Endothelial cell (in vitro differentiated cells): ENCODE results near the gene PIGK. TPM values are rescaled to one million over a fixed set of nuclear protein-coding genes. Genes with fewer than 3 reads are reported as not detected.
"Not testable (repeated sequence)": the region's sequence is repeated elsewhere in the genome, so short reads cannot be mapped to it uniquely, and the experiment has no call there.

ENCODE experiments used
- DNase-seq: peaks from one replicate; pipeline ENCODE4 v3.0.0; 2021; ENCODE audit warnings: low spot score
- H3K27ac Mint-ChIP-seq: one replicate; pipeline ENCODE4 v1.8.0; 2021; ENCODE audit warnings: mixed read lengths, inconsistent platforms; ENCODE audit not compliant: unreplicated experiment
- H3K27me3 Mint-ChIP-seq: one replicate; pipeline ENCODE4 v1.8.0; 2021; ENCODE audit warnings: mild to moderate bottlenecking, moderate library complexity, mixed read lengths, inconsistent platforms; ENCODE audit not compliant: unreplicated experiment
- H3K36me3 Mint-ChIP-seq: one replicate; pipeline ENCODE4 v1.8.0; 2021; ENCODE audit warnings: mild to moderate bottlenecking, low read depth, mixed read lengths, inconsistent platforms; ENCODE audit not compliant: unreplicated experiment
- H3K4me1 Mint-ChIP-seq: one replicate; pipeline ENCODE4 v1.8.0; 2021; ENCODE audit warnings: mild to moderate bottlenecking, mixed read lengths, inconsistent platforms; ENCODE audit not compliant: unreplicated experiment
- H3K4me3 Mint-ChIP-seq: one replicate; pipeline ENCODE4 v1.8.0; 2021; ENCODE audit warnings: mild to moderate bottlenecking, mixed read lengths, inconsistent platforms; ENCODE audit not compliant: unreplicated experiment
- H3K9me3 Mint-ChIP-seq: one replicate; pipeline ENCODE4 v1.8.0; 2021; ENCODE audit warnings: mixed read lengths, inconsistent platforms; ENCODE audit not compliant: unreplicated experiment
- CTCF ChIP-seq: fragments of 200-600 bp; sonication (generic); IDR thresholded peaks from one replicate; pipeline ENCODE4 v1.5.0; 2021; ENCODE audit warnings: antibody characterized with exemption; ENCODE audit not compliant: unreplicated experiment
- total RNA-seq: library from RNA; stranded (reverse); fragmentation: NEBNext Ultra II Directional; extraction: Animal tissue kit (Norgen Biotek cat#: 25700); gene quantifications from one replicate; pipeline ENCODE4 v1.2.1, GENCODE V29; 2021; ENCODE audit not compliant: unreplicated experiment

PIGK gene
- total RNA-seq, 1 donor from 2014 or later = 19.5 TPM

- Mint-ChIP-seq H3K4me1 (no peaks in the 10 kb centered on the region), H3K27me3 (no peaks in the 10 kb centered on the region), H3K36me3 (peaks cover 10% of the 10 kb centered on the region), H3K9me3 (no peaks in the 10 kb centered on the region), H3K27ac (no peak overlapping the region), H3K4me3 (no peak overlapping the region)
- DNase-seq = no peak
- no peak for TF ChIP-seq CTCF
These were observed 18.4 kb downstream of the PIGK start for GRCh38 chr1:77200806-77201205.

- H3K9me3 Mint-ChIP-seq = no peaks in the 10 kb centered on the region
- H3K36me3 Mint-ChIP-seq = peaks cover 5% of the 10 kb centered on the region
- TF ChIP-seq CTCF = no peak
- H3K4me1 Mint-ChIP-seq = no peaks in the 10 kb centered on the region
- no peak overlapping the region for H3K4me3 Mint-ChIP-seq
- no peak overlapping the region for H3K27ac Mint-ChIP-seq
- no peak for DNase-seq
- no peaks in the 10 kb centered on the region for H3K27me3 Mint-ChIP-seq
These were observed 18.9 kb downstream of the PIGK start for GRCh38 chr1:77200293-77200692.

GRCh38 chr1:77197351-77197750, 21.9 kb downstream of the PIGK start:
- DNase-seq = no peak
- Mint-ChIP-seq H3K36me3 (no peaks in the 10 kb centered on the region), H3K4me3 (no peak overlapping the region), H3K27me3 (peaks cover 2% of the 10 kb centered on the region), H3K9me3 (no peaks in the 10 kb centered on the region), H3K4me1 (no peaks in the 10 kb centered on the region), H3K27ac (no peak overlapping the region)
- no peak for TF ChIP-seq CTCF

GRCh38 chr1:77193951-77194350, 25.3 kb downstream of the PIGK start:
- TF ChIP-seq CTCF = no peak
- no peak overlapping the region for H3K4me3 Mint-ChIP-seq
- H3K27me3 Mint-ChIP-seq = peaks cover 2% of the 10 kb centered on the region

GRCh38 chr1:77188770-77189169, 30.5 kb downstream of the PIGK start:
- peaks cover 1% of the 10 kb centered on the region for H3K27me3 Mint-ChIP-seq
- no peak for DNase-seq
- peaks cover 34% of the 10 kb centered on the region for H3K36me3 Mint-ChIP-seq
- no peak for TF ChIP-seq CTCF
- no peak overlapping the region for H3K27ac Mint-ChIP-seq
- H3K9me3 Mint-ChIP-seq = no peaks in the 10 kb centered on the region
- peak overlapping the region; percentile 12 for H3K4me3 Mint-ChIP-seq
- H3K4me1 Mint-ChIP-seq = no peaks in the 10 kb centered on the region

More at GRCh38 chr1:77193951-77194350, 25.3 kb downstream of the PIGK start:
- Mint-ChIP-seq H3K9me3 (no peaks in the 10 kb centered on the region), H3K27ac (no peak overlapping the region), H3K36me3 (peaks cover 4% of the 10 kb centered on the region), H3K4me1 (no peaks in the 10 kb centered on the region)
- DNase-seq = no peak

- DNase-seq, H3K9me3 Mint-ChIP-seq, H3K4me1 Mint-ChIP-seq, H3K27ac Mint-ChIP-seq, H3K27me3 Mint-ChIP-seq, H3K4me3 Mint-ChIP-seq: not testable (repeated sequence)
- peaks cover 42% of the 10 kb centered on the region for H3K36me3 Mint-ChIP-seq
These were observed 32.3 kb downstream of the PIGK start for GRCh38 chr1:77186907-77187306.
